Smooth muscle cell of the coronary artery (primary cell): ENCODE data around the gene MCEE. TPM values are rescaled to one million over a fixed set of nuclear protein-coding genes. Genes with fewer than 3 reads are reported as not detected.

Experiments used
- total RNA-seq: library from RNA; depleted of rRNA; stranded (reverse); fragments of >200 nt; gene quantifications from 2 replicates; pipeline ENCODE4 v1.2.3, GENCODE V29; 2014; ENCODE audit warnings: low replicate concordance

The MCEE gene
- total RNA-seq, result 17.7 and 26.6 TPM in 2 replicates

GRCh38 chr2:71130152-71130904, at the start of gene MCEE, which contains the start of gene MPHOSPH10:
MCEE (minus strand) TSS chr2:71130229; CDS start chr2:71130219, 10 bp downstream.
MPHOSPH10 (plus strand) TSS chr2:71130634; CDS start chr2:71130666, 32 bp downstream.

GRCh38 chr2:71068218-71069035, 61.6 kb downstream of the MCEE start, which contains the start of gene NAGK:
NAGK (plus strand) TSS chr2:71068648; CDS start chr2:71068684, 36 bp downstream.

Other genes with a start within 250 kb of the MCEE start
- 0.47 and 2.3 TPM in 2 replicates for gene VAX2, start 229.7 kb downstream of the MCEE start, total RNA-seq
- gene ATP6V1B1, start 194.3 kb downstream of the MCEE start, total RNA-seq, result 0.45 and 0.94 TPM in 2 replicates
- gene ANKRD53, start 151.6 kb downstream of the MCEE start, total RNA-seq, result 0.15 and 0.23 TPM in 2 replicates
- 21.4 and 25.7 TPM in 2 replicates for gene TEX261, start 135.4 kb downstream of the MCEE start, total RNA-seq
- 73.1 and 80.9 TPM in 2 replicates for gene NAGK, start 61.6 kb downstream of the MCEE start, total RNA-seq
- gene MPHOSPH10, start 405 bp upstream of the MCEE start, total RNA-seq, result 9.5 and 23.0 TPM in 2 replicates
- gene PAIP2B, start 96.9 kb upstream of the MCEE start, total RNA-seq, result 0.45 and 0.47 TPM in 2 replicates
- 81.9 and 118 TPM in 2 replicates for gene ZNF638, start 201.6 kb upstream of the MCEE start, total RNA-seq